Measurements from ENCODE around the gene TNNC2.

DNA sequence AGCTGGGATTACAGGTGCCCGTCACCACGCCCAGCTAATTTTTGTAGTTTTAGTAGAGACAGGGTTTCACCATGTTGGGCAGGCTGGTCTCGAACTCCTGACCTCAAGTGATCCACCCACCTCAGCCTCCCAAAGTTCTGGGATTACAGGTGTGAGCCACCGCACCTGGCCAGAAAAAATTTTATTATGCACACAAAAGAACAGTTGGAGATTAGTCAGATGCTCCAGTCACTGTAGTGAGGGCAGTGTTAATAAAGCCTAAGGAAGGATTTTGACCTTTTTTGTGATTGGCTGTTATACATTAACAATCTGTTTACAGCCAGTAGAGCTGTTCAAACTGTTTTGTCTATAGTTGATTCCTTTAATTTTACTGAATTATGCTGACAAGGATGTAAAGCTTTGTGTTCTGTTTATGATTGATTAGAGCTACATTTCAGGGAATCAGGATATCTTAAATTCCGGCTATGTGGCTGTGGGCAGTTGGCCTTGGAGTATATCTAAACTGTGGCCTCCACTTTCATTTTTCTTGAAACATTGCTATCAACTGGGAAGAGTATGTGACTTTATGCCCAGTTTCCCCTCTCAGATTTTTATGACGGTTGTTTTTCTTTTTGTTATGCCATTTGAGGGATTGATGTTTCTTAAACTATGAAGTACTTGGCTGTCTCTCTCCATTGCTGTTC lies 40.2 kb upstream of the TNNC2 start:
- no peak for TF ChIP-seq POLR2A (IDR thresholded peaks at IDR 0.05)
- TF ChIP-seq, protein P1, sequence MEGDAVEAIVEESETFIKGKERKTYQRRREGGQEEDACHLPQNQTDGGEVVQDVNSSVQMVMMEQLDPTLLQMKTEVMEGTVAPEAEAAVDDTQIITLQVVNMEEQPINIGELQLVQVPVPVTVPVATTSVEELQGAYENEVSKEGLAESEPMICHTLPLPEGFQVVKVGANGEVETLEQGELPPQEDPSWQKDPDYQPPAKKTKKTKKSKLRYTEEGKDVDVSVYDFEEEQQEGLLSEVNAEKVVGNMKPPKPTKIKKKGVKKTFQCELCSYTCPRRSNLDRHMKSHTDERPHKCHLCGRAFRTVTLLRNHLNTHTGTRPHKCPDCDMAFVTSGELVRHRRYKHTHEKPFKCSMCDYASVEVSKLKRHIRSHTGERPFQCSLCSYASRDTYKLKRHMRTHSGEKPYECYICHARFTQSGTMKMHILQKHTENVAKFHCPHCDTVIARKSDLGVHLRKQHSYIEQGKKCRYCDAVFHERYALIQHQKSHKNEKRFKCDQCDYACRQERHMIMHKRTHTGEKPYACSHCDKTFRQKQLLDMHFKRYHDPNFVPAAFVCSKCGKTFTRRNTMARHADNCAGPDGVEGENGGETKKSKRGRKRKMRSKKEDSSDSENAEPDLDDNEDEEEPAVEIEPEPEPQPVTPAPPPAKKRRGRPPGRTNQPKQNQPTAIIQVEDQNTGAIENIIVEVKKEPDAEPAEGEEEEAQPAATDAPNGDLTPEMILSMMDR (IDR thresholded peaks at IDR 0.05) = no peak

All from adrenal gland (tissue), 5 donors.